NT2/D1 (cell line): ENCODE results near the gene SLCO2B1.

ENCODE experiments used
- DNase-seq: peaks from one replicate; pipeline ENCODE4 v3.0.0-alpha.2; 2011; ENCODE audit warnings: low read depth, low spot score
- H3K27me3 ChIP-seq: 2 replicates; pipeline ENCODE4 v1.6.0; 2011; ENCODE audit warnings: mild to moderate bottlenecking; ENCODE audit not compliant: insufficient read length, insufficient read depth
- H3K36me3 ChIP-seq: 2 replicates; pipeline ENCODE4 v1.6.1; 2011; ENCODE audit warnings: mild to moderate bottlenecking, low read length, mixed read lengths; ENCODE audit not compliant: insufficient read depth, insufficient read length
- H3K4me1 ChIP-seq: 2 replicates; pipeline ENCODE4 v1.5.1; 2011; ENCODE audit not compliant: insufficient read depth, insufficient read length
- H3K4me3 ChIP-seq: 2 replicates; pipeline ENCODE4 v1.5.1; 2011; ENCODE audit warnings: low read depth; ENCODE audit not compliant: insufficient read length
- H3K9ac ChIP-seq: 2 replicates; pipeline ENCODE4 v1.6.0; 2011; ENCODE audit warnings: low read depth; ENCODE audit not compliant: insufficient read length
- H3K9me3 ChIP-seq: 2 replicates; pipeline ENCODE4 v1.5.1; 2011; ENCODE audit warnings: mild to moderate bottlenecking, low read length; ENCODE audit not compliant: insufficient read depth
- SUZ12 ChIP-seq: IDR thresholded peaks from 2 replicates; pipeline ENCODE4 v1.6.1; 2011; ENCODE audit not compliant: insufficient read length, insufficient read depth; ENCODE audit errors: extremely low read depth
- YY1 ChIP-seq: IDR thresholded peaks from 2 replicates; pipeline ENCODE4 v1.6.1; 2011; ENCODE audit not compliant: insufficient read length, insufficient read depth
- ZNF274 ChIP-seq: IDR thresholded peaks from 2 replicates; pipeline ENCODE4 v1.6.1; 2011; ENCODE audit warnings: mild to moderate bottlenecking, low read depth, low read length

SLCO2B1 gene

GRCh38 chr11:75145972-75146519 is 4.9 kb upstream of the SLCO2B1 start:
- H3K4me3 ChIP-seq: no peak overlapping the region
- no peaks in the 10 kb centered on the region for H3K36me3 ChIP-seq
- H3K4me1 ChIP-seq: peaks cover 5% of the 10 kb centered on the region
- no peaks in the 10 kb centered on the region for H3K9me3 ChIP-seq
- TF ChIP-seq SUZ12 (no peak), YY1 (no peak), ZNF274 (no peak)
- no peaks in the 10 kb centered on the region for H3K27me3 ChIP-seq
- no peak overlapping the region for H3K9ac ChIP-seq
- DNase-seq: no peak

- no peak overlapping the region for H3K9ac ChIP-seq
- TF ChIP-seq ZNF274 (no peak), SUZ12 (no peak), YY1 (no peak)
- H3K4me1 ChIP-seq: peaks cover 5% of the 10 kb centered on the region
Measured at GRCh38 chr11:75146711-75147110, 4.2 kb upstream of the SLCO2B1 start.

GRCh38 chr11:75147191-75147874 is 3.6 kb upstream of the SLCO2B1 start:
- TF ChIP-seq ZNF274 (no peak), SUZ12 (no peak), YY1 (no peak)
- no peak overlapping the region for H3K4me3 ChIP-seq
- DNase-seq: no peak

More at GRCh38 chr11:75146711-75147110, 4.2 kb upstream of the SLCO2B1 start:
- no peaks in the 10 kb centered on the region for H3K36me3 ChIP-seq
- no peaks in the 10 kb centered on the region for H3K9me3 ChIP-seq
- no peak overlapping the region for H3K4me3 ChIP-seq
- H3K27me3 ChIP-seq: no peaks in the 10 kb centered on the region
- DNase-seq: no peak

GRCh38 chr11:75147875-75148263 is 3.0 kb upstream of the SLCO2B1 start:
- H3K4me3 ChIP-seq: no peak overlapping the region
- H3K36me3 ChIP-seq: no peaks in the 10 kb centered on the region
- no peaks in the 10 kb centered on the region for H3K27me3 ChIP-seq
- DNase-seq: no peak
- H3K4me1 ChIP-seq: peaks cover 3% of the 10 kb centered on the region
- TF ChIP-seq YY1: no peak
- TF ChIP-seq SUZ12: no peak
- TF ChIP-seq ZNF274: no peak
- H3K9me3 ChIP-seq: no peaks in the 10 kb centered on the region
- no peak overlapping the region for H3K9ac ChIP-seq

More at GRCh38 chr11:75147191-75147874, 3.6 kb upstream of the SLCO2B1 start:
- Histone ChIP-seq H3K27me3 (no peaks in the 10 kb centered on the region), H3K9me3 (no peaks in the 10 kb centered on the region), H3K36me3 (no peaks in the 10 kb centered on the region), H3K9ac (no peak overlapping the region), H3K4me1 (peaks cover 5% of the 10 kb centered on the region)

GRCh38 chr11:75148436-75148983 is 2.4 kb upstream of the SLCO2B1 start:
- Histone ChIP-seq H3K36me3 (no peaks in the 10 kb centered on the region), H3K4me1 (no peaks in the 10 kb centered on the region), H3K9me3 (no peaks in the 10 kb centered on the region), H3K4me3 (no peak overlapping the region), H3K27me3 (no peaks in the 10 kb centered on the region), H3K9ac (no peak overlapping the region)
- TF ChIP-seq ZNF274 (no peak), YY1 (no peak), SUZ12 (no peak)
- DNase-seq: no peak

- Histone ChIP-seq H3K4me1 (no peaks in the 10 kb centered on the region), H3K4me3 (no peak overlapping the region), H3K36me3 (no peaks in the 10 kb centered on the region), H3K27me3 (no peaks in the 10 kb centered on the region), H3K9ac (no peak overlapping the region), H3K9me3 (no peaks in the 10 kb centered on the region)
- no peak for DNase-seq
- TF ChIP-seq SUZ12: no peak
- no peak for TF ChIP-seq ZNF274
Measured at GRCh38 chr11:75149766-75150465, 991 bp upstream of the SLCO2B1 start.

GRCh38 chr11:75151346-75152047 is 590 bp downstream of the SLCO2B1 start:
- no peak for TF ChIP-seq ZNF274
- no peak for TF ChIP-seq YY1
- no peak for TF ChIP-seq SUZ12
- Histone ChIP-seq H3K9me3 (no peaks in the 10 kb centered on the region), H3K36me3 (no peaks in the 10 kb centered on the region), H3K27me3 (no peaks in the 10 kb centered on the region), H3K9ac (no peak overlapping the region), H3K4me1 (no peaks in the 10 kb centered on the region), H3K4me3 (no peak overlapping the region)
- no peak for DNase-seq
